Skin epidermis (tissue), 12 donors: ENCODE data around the gene TMEM38A.
"Not testable (repeated sequence)": the region's sequence is repeated elsewhere in the genome, so short reads cannot be mapped to it uniquely, and the experiment has no call there.

ENCODE experiments used
- H3K27ac ChIP-seq, 21 experiments: fragments of 200-600 bp; sonication (generic) in 11 of 21; one replicate each; pipeline ENCODE4 v1.5.0; 2020; ENCODE audit warnings: mild to moderate bottlenecking in 3 of 21, inconsistent platforms in 2 of 21, moderate library complexity in 2 of 21
- H3K4me3 ChIP-seq, 7 experiments: fragments of 200-600 bp; sonication (generic) in 2 of 7; one replicate each; pipeline ENCODE4 v1.5.0; 2020; ENCODE audit warnings: inconsistent platforms in 2 of 7, mild to moderate bottlenecking in 2 of 7, moderate library complexity in 1 of 7

The TMEM38A gene

DNA sequence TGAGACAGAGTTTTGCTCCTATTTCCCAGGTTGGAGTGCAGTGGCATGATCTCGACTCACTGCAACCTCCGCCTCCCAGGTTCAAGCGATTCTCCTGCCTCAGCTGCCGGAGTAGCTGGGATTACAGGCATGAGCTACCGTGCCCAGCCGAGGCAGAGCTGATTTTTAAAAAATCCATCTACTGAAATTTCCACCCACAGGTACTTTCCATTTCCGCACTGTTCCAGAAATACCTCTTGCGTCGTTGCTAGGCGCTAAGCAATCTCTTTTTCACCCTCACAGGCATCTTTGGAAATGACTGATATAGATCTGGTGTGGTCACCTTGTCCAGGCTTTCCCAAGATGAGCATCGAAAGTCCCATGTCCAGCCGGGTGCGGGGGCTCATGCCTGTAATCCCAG, 9.4 kb downstream of the TMEM38A start:
- H3K4me3 ChIP-seq: no peak overlapping the region
- no peak overlapping the region for H3K27ac ChIP-seq

DNA sequence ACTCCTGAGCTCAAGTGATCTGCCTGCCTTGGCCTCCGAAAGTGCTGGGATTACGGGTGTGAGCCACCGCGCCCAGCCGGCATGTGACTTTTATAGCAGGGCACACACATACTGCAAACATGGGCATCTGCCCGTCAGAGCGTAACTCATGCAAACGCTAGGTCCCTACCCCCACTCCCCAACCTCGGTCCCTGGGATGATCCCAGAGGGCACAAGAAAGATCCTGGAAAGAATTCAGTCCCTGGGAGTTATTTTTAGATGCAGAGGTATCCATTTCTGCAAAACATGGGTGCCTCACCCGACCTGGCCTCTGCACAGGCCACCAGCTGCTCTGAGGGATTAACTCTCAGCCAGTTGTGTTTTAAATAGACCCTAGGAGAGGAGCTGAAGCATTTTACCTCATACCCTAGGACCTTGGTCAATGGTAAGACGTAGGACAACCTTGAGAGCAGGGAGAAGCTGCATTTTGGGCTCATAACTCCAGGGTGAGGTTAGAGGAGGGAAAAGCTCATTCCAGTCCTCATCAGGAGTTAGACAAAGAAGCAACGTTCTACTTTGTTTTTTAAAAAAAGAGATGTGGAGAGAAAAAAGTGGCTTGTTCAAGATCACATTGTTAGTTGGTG, 10.8 kb downstream of the TMEM38A start:
- H3K4me3 ChIP-seq: no peak overlapping the region
- H3K27ac ChIP-seq: no peak overlapping the region

DNA sequence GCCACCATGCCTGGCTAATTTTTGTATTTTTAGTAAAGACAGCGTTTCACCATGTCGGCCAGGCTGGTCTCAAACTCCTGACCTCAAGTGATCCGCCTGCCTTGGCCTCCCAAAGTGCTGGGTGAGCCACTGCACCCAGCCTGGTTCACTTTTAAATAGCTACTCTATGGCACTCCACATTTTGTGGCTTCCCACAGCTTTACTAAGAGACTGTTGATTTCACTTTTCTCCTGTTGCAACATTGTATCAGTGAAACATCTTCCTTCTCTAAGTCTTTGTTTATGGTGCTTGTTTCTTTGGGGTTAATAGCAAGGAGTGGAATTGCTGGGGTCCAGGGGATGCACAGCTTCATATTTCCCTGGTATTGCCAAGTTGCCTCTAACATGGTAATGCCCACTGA, 12.3 kb downstream of the TMEM38A start:
- Histone ChIP-seq H3K4me3 (no peak overlapping the region), H3K27ac (no peak overlapping the region)

- not testable (repeated sequence) for H3K4me3 ChIP-seq, H3K27ac ChIP-seq
These were observed 12.9 kb downstream of the TMEM38A start for GRCh38 chr19:16673839-16674238.

DNA sequence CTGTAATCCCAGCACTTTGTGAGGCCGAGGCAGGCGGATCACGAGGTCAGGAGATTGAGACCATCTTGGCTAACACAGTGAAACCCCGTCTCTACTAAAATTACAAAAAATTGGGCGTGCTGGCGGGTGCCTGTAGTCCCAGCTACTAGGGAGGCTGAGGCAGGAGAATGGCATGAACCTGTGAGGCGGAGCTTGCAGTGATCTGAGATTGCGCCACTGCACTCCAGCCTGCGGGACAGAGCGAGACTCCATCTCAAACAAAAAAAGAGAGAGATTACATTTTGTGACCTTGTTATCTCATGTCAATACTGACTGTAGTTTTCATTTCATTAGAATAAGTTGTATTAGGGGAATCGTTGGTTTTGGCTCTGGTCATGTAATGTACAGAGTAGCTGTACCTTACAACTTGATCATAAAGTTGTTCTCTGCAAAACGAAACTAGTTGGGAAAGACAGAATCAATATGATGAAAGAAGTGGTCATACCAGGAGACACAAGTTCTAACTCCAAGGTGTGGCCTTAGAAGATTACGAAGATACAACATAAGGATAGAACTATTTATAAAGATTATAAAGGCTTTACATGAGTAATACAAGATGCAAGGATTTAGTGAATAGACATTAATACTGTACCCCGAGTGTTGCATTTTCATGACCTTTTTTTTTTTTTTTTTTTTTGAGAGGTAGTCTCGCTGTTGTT, 15.3 kb downstream of the TMEM38A start:
- Histone ChIP-seq H3K4me3 (no peak overlapping the region), H3K27ac (no peak overlapping the region)

GRCh38 chr19:16677055-16677454, 16.1 kb downstream of the TMEM38A start:
- H3K27ac ChIP-seq: no peak overlapping the region
- no peak overlapping the region for H3K4me3 ChIP-seq

- no peak overlapping the region for H3K27ac ChIP-seq
- H3K4me3 ChIP-seq: no peak overlapping the region
These were observed 17.6 kb downstream of the TMEM38A start for GRCh38 chr19:16678498-16678897.

- no peak overlapping the region for H3K4me3 ChIP-seq
These were observed 18.9 kb downstream of the TMEM38A start for GRCh38 chr19:16679811-16680210.

GRCh38 chr19:16682539-16682938, 21.6 kb downstream of the TMEM38A start:
- Histone ChIP-seq H3K4me3 (no peak overlapping the region), H3K27ac (no peak overlapping the region)

More at GRCh38 chr19:16679811-16680210, 18.9 kb downstream of the TMEM38A start:
- H3K27ac ChIP-seq: no peak overlapping the region

DNA sequence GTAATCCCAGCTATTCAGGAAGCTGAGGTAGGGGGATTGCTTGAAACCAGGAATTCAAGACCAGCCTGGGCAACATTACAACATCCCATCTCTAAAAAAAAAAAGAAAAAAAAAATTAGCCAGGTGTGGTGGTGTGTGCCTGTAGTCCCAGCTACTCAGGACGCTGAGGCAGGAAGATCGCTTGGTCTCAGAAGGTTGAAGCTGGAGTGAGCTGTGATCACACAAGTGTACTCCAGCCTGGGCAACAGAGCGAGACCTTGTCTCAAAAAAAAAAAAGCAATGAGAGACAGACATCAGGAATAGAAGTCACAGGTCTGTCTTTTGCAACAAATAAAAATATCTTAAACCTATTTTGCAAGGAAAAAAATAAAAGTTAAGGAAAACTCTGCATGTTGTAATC, 23.3 kb downstream of the TMEM38A start:
- H3K27ac ChIP-seq: no peak overlapping the region
- no peak overlapping the region for H3K4me3 ChIP-seq

DNA sequence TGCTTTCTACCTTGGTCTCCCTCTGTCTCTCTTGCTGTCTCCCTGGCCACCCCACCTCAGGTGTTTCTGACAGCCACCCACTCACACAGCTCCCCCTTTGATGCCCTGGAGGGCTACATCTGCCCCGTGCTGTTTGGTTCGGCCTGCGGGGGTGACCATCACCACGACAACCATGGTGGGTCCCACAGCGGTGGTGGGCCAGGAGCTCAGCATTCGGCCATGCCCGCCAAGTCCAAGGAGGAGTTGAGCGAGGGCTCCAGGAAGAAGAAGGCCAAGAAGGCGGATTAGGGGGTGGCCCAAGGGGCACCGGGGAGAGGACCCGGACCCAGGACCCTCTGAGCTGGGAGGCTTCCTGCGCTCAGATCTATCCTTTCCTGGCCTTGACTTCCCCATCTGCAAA, 27.1 kb downstream of the TMEM38A start:
- no peak overlapping the region for H3K27ac ChIP-seq
- no peak overlapping the region for H3K4me3 ChIP-seq

GRCh38 chr19:16698914-16699313, 38.0 kb downstream of the TMEM38A start:
- H3K27ac ChIP-seq: no peak overlapping the region
- H3K4me3 ChIP-seq: no peak overlapping the region

DNA sequence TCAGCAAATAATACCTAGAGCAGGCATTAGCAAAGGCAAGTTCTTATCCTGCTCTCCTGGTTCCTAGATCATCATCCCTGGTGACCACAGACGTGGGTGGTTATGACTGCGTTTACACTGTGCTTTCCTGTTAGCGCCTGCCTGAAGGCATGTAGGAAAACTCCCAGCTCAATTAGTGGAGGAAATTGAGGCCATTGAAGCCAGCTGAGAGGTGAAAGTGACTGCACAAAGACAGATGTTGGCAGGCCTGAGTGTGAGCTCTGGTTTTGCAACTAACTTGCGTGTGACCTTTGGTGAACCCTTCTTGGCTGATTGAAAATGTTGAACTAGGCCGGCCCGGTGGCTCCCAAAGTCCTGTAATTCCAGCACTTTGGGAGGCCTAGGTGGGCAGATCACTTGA, 41.2 kb downstream of the TMEM38A start:
- no peak overlapping the region for H3K4me3 ChIP-seq
- no peak overlapping the region for H3K27ac ChIP-seq

DNA sequence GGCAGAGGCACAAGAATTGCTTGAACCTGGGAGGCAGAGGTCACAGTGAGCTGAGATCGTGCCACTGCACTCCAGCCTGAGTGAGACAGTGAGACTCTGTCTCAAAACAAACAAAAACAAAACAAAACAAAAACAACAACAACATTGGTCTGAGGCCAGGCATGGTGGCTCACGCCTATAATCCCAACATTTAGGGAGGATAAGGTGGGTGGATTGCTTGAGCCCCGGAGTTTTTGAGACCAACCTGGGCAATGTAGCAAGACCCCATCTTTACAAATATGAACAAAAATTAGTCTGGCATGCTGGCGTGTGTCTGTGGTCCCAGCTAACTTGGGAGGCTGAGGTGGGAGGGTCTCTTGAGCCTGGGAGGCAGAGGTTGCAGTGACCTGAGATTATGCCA, 42.7 kb downstream of the TMEM38A start:
- H3K4me3 ChIP-seq: no peak overlapping the region
- H3K27ac ChIP-seq: no peak overlapping the region

DNA sequence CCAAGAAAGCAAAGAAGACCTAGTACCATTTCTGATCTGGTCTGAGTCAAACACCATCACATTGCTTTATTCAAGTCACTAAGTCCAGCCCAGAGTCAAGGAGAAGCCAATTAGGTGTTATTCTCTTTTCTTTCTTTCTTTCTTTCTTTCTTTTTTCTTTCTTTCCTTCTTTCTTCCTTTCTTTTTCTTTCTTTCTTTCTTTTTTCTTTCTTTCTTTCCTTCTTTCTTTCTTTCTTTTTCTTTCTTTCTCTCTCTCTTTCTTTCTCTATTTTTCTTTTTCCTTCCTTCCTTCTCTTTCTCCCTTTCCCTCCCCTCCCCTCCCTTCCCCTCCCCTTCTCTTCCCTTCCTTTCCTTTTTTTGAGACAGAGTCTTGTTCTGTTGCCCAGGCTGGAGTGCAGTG, 49.9 kb downstream of the TMEM38A start:
- H3K4me3 ChIP-seq, H3K27ac ChIP-seq: not testable (repeated sequence)

- H3K4me3 ChIP-seq, H3K27ac ChIP-seq: not testable (repeated sequence)
These were observed 51.4 kb downstream of the TMEM38A start for GRCh38 chr19:16712295-16712694.

GRCh38 chr19:16714702-16715287, 53.9 kb downstream of the TMEM38A start:
- Histone ChIP-seq H3K4me3 (no peak overlapping the region), H3K27ac (no peak overlapping the region)

DNA sequence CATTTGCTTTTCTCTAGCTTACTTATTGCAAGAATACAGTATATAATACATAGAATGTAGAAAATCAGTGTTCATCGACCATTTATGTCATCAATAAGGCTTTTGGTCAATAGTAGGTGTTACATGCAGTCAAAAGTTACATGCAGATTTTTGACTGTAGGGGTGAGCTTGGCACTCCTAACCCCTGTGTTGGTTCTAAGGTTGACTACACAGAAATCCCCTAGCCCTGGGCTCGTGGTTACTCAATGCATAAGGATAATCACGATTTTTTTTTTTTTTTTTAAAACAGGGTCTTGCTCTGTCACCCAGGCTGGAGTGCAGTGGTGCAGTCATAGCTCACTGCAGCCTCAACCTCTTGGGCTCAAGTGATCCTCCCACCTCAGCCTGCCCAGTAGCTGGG, 54.7 kb downstream of the TMEM38A start:
- Histone ChIP-seq H3K4me3 (no peak overlapping the region), H3K27ac (no peak overlapping the region)

- no peak overlapping the region for H3K27ac ChIP-seq
- no peak overlapping the region for H3K4me3 ChIP-seq
These were observed 60.1 kb downstream of the TMEM38A start for GRCh38 chr19:16721051-16721450.

DNA sequence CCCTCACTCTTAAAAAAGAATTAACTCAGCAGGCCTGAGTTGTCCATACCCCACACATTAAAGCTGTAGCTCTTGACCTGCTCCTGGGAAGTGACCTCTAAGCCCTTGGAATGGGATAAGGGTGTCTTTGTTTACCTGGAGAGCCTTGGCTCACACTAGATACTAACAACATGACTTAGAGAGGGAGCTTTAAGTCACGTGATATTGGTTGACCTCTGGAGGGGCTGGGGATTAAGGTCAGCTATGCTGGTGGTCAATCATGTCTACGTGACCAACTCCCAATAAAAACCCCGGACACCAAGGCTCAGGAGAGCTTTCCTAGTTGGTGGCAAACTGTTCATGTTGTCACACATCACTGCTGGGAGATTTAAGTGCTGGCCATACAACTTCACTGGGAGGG, 61.7 kb downstream of the TMEM38A start:
- Histone ChIP-seq H3K4me3 (no peak overlapping the region), H3K27ac (no peak overlapping the region)

- H3K4me3 ChIP-seq: no peak overlapping the region
These were observed 66.0 kb downstream of the TMEM38A start for GRCh38 chr19:16726916-16727315.

More at GRCh38 chr19:16726916-16727315, 66.0 kb downstream of the TMEM38A start:
- H3K27ac ChIP-seq: no peak overlapping the region
